Endothelial cell of umbilical vein (primary cell): Measurements from ENCODE around the gene AKAP17A. TPM values are rescaled to one million over a fixed set of nuclear protein-coding genes. Genes with fewer than 3 reads are reported as not detected.

Source experiments
- BruUV-seq: library from RNA; stranded (reverse); fragments of 400-500 nt; replicated peaks from 2 replicates; lab custom pipeline; 2021; lab: Mats Ljungman, UMichigan
- CTCF ChIA-PET: fragments of 300-600, 350-600 bp; sonication (Branson Sonifier 250); formaldehyde crosslinking; loops from one replicate; lab custom pipeline; 2021; ENCODE audit warnings: antibody characterized with exemption, inconsistent platforms; lab: Charles Lee
- POLR2A ChIA-PET: fragments of 300-600, 350-600 bp; sonication (Branson Sonifier 250); formaldehyde crosslinking; loops from one replicate; lab custom pipeline; 2021; ENCODE audit warnings: antibody characterized with exemption, inconsistent platforms; lab: Charles Lee
- DNase-seq: peaks from one replicate; pipeline ENCODE4 v3.0.0-alpha.2; 2011; ENCODE audit warnings: low read depth, low spot score
- FAIRE-seq: peaks from 2 replicates; lab custom pipeline; 2011; peaks lifted over from hg19 to GRCh38; lab: Jason Lieb, UNC
- H2AFZ ChIP-seq: 2 replicates; pipeline ENCODE4 v1.6.0; 2012; ENCODE audit warnings: low read depth, low read length, control low read depth, inconsistent platforms
- H3K27ac ChIP-seq: 2 replicates; pipeline ENCODE4 v1.5.1; 2011; ENCODE audit warnings: low read depth, mild to moderate bottlenecking, control low read depth, low read length, moderate library complexity; ENCODE audit not compliant: insufficient read depth
- H3K27me3 ChIP-seq, 2 experiments: 2 replicates each; pipeline versions ENCODE4 v1.6.0 to v1.6.1; 2011; ENCODE audit warnings: low read length in 2 of 2, mixed read lengths in 1 of 2; ENCODE audit not compliant: control insufficient read depth in 2 of 2, insufficient read depth in 2 of 2
- H3K36me3 ChIP-seq, 2 experiments: 2 replicates in 1 of 2; 3 replicates in 1 of 2; pipeline ENCODE4 v1.5.1; 2011; ENCODE audit warnings: low read length in 2 of 2, mild to moderate bottlenecking in 1 of 2, moderate library complexity in 1 of 2; ENCODE audit not compliant: control insufficient read depth in 2 of 2, insufficient read depth in 2 of 2; ENCODE audit errors: extremely low read depth in 1 of 2
- H3K4me1 ChIP-seq: 3 replicates; pipeline ENCODE4 v1.5.1; 2011; ENCODE audit warnings: mild to moderate bottlenecking, low read length; ENCODE audit not compliant: control insufficient read depth, insufficient read depth; ENCODE audit errors: extremely low read depth
- H3K4me2 ChIP-seq: 2 replicates; pipeline ENCODE4 v1.6.1; 2011; ENCODE audit warnings: low read length, control low read depth, mixed read lengths; ENCODE audit not compliant: insufficient read depth
- H3K4me3 ChIP-seq, 3 experiments: fragments of 200-600 bp in 1 of 3; sonication (generic), shearing (Covaris generic) in 1 of 3; replicated peaks in 1 of 3; 2 replicates each; pipeline ENCODE4 v1.5.1; 2011 to 2016; ENCODE audit warnings: control low read depth in 3 of 3, low read length in 3 of 3, mild to moderate bottlenecking in 2 of 3, inconsistent platforms in 1 of 3, low read depth in 1 of 3, moderate library complexity in 1 of 3; ENCODE audit not compliant: insufficient read depth in 1 of 3
- H3K79me2 ChIP-seq: 2 replicates; pipeline ENCODE4 v1.6.0; 2012; ENCODE audit warnings: low read length, inconsistent platforms; ENCODE audit not compliant: control insufficient read depth, insufficient read depth
- H3K9ac ChIP-seq: replicated peaks from 2 replicates; pipeline ENCODE3; 2011; ENCODE audit warnings: low read length, control low read depth; ENCODE audit not compliant: insufficient read depth; ENCODE audit errors: extremely low read depth
- H3K9me1 ChIP-seq: replicated peaks from 3 replicates; pipeline ENCODE4 v1.6.0; 2011; ENCODE audit warnings: mild to moderate bottlenecking, low read length; ENCODE audit not compliant: control insufficient read depth, insufficient read depth; ENCODE audit errors: extremely low read depth
- H3K9me3 ChIP-seq: replicated peaks from 2 replicates; pipeline ENCODE4 v1.5.1; 2012; ENCODE audit warnings: low read length, inconsistent platforms; ENCODE audit not compliant: control insufficient read depth, insufficient read depth
- H4K20me1 ChIP-seq: replicated peaks from 2 replicates; pipeline ENCODE3; 2011; ENCODE audit warnings: mild to moderate bottlenecking, low read length; ENCODE audit not compliant: control insufficient read depth, insufficient read depth; ENCODE audit errors: extremely low read depth
- EZH2 ChIP-seq: IDR thresholded peaks from 2 replicates; pipeline ENCODE4 v1.6.1; 2012; ENCODE audit warnings: borderline replicate concordance, low read depth, mild to moderate bottlenecking, moderate library complexity, low read length, inconsistent platforms; ENCODE audit not compliant: severe bottlenecking
- FOS ChIP-seq: IDR thresholded peaks from 2 replicates; pipeline ENCODE4 v1.6.1; 2011; ENCODE audit warnings: mild to moderate bottlenecking, low read length, moderate library complexity, borderline replicate concordance; ENCODE audit not compliant: insufficient read depth
- GATA2 ChIP-seq: IDR thresholded peaks from 2 replicates; pipeline ENCODE4 v1.7.0; 2011; ENCODE audit warnings: low read depth, mild to moderate bottlenecking, moderate library complexity, mixed read lengths, low read length; ENCODE audit not compliant: insufficient read length, insufficient read depth
- JUN ChIP-seq: IDR thresholded peaks from 2 replicates; pipeline ENCODE4 v1.6.1; 2011; ENCODE audit warnings: borderline replicate concordance, low read depth; ENCODE audit not compliant: insufficient read length, insufficient read depth
- MYC ChIP-seq: IDR thresholded peaks from one replicate; pipeline ENCODE4 v1.6.1; 2011; ENCODE audit warnings: mild to moderate bottlenecking, low read depth, low read length
- POLR2A ChIP-seq: IDR thresholded peaks from 2 replicates; pipeline ENCODE4 v1.6.1; 2012; ENCODE audit warnings: low read depth, mild to moderate bottlenecking, control low read depth, low read length
- POLR2AphosphoS5 ChIP-seq: IDR thresholded peaks from 2 replicates; pipeline ENCODE4 v1.6.1; 2012; ENCODE audit warnings: low read depth, mild to moderate bottlenecking, control low read depth, low read length, moderate library complexity; ENCODE audit not compliant: insufficient read depth
- dilution Hi-C: fragments of 300-500 bp; cut with MboI; formaldehyde crosslinking; loops from one replicate; pipeline ENCODE4 v1.15.0; 2019; ENCODE audit warnings: low sequenced_read_pairs; ENCODE audit not compliant: extremely low pct_ligation_motif_present
- intact Hi-C: fragments of 100-400 bp; cut with micrococcal nuclease; formaldehyde crosslinking; loops from one replicate; pipeline ENCODE4 v1.10.0; 2022
- polyA plus RNA-seq, 4 experiments: library from polyadenylated mRNA; depleted of rRNA in 3 of 4; stranded (reverse) in 3 of 4; unstranded in 1 of 4; fragments of >200 nt; gene quantifications; 2 replicates each; pipeline versions ENCODE4 v1.2.1 to v1.2.3, GENCODE V29; 2011 to 2012; ENCODE audit warnings: missing spikeins in 1 of 4
- total RNA-seq: library from RNA; stranded (reverse); gene quantifications from 2 replicates; pipeline ENCODE4 v1.2.3, GENCODE V29; 2021
- TF ChIP-seq, protein P1 (sequence below), 2 donors: IDR thresholded peaks; 1 replicate in 1 of 2; 2 replicates in 1 of 2; pipeline ENCODE4 v1.5.1; 2011; ENCODE audit warnings: low read length in 2 of 2, mild to moderate bottlenecking in 2 of 2, moderate library complexity in 2 of 2, control low read depth in 1 of 2, inconsistent platforms in 1 of 2, low read depth in 1 of 2; ENCODE audit not compliant: insufficient read depth in 1 of 2; ENCODE audit errors: extremely low read depth in 1 of 2
- TF ChIP-seq, protein P2 (sequence below): IDR thresholded peaks from 2 replicates; pipeline ENCODE4 v1.6.1; 2011; ENCODE audit not compliant: insufficient read depth, insufficient read length

The AKAP17A gene
- total and polyA plus RNA-seq, 2 donors (not counting 3 experiments of a cell fraction or from before 2014, with no cell fraction given): 25.9 to 45.5 TPM

DNA sequence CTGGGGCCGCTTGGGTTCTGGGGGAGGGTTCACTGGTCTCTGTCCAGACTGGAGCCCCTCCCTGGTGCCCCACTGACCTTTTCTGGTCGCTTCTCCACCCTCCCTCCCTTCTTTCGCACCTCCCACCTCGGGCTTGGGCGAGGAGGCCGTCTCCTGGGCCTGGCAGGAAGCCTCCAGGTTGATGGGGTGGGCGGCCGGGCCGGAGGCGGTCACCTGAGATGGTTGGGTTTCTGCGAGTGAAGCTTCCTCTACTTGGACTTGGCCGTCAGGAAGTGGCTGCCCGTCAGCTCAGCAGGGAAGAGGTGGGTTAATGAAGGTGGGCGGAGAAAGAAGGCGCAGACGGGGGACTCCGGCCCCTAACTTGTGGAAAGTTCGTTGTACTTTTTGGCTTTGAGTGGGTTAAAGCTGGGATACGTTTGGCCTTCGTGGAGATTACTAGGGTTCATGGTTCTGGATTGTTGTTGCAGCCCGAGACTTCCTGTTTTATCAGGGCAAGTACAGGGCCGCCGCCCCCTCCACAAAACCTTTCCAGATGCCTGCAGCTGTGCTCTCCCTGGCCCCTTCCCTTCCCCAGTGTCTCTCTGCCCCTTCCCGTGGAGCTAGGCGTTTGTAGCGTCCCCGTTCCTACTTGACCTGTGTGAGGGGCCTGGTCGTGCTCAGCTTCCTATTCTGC, 1.2 kb downstream of the AKAP17A start:
- Histone ChIP-seq H3K36me3 (peaks cover 10 to 32% of the 10 kb centered on the region in 2 experiments), H3K27ac (peak overlapping the region; percentile 89), H3K9ac (peak overlapping the region; percentile 97), H3K9me1 (no peaks in the 10 kb centered on the region), H3K9me3 (no peaks in the 10 kb centered on the region), H4K20me1 (no peaks in the 10 kb centered on the region), H3K4me3 (peak overlapping the region; percentile 76 to 96 (median 90)), H3K4me1 (peaks cover 2% of the 10 kb centered on the region), H3K27me3 (no peaks in the 10 kb centered on the region), H2AFZ (no peak overlapping the region), H3K4me2 (peak overlapping the region; percentile 71), H3K79me2 (peaks cover 47% of the 10 kb centered on the region)
- dilution Hi-C loops: no loop called here
- CTCF ChIA-PET: no interaction called here
- FAIRE-seq (peak; percentile 56), DNase-seq (peak; percentile 52)
- POLR2A ChIA-PET: no interaction called here
- intact Hi-C loops: loop anchor here (5.0 kb wide), 1 partner anchor 200 kb away; the partner anchor contains the start of gene SLC25A6
- BruUV-seq: no TSS peak
- TF ChIP-seq JUN (no peak), POLR2A (no peak), MYC (no peak), FOS (no peak), EZH2 (no peak), GATA2 (no peak), POLR2AphosphoS5 (no peak)
- TF ChIP-seq, protein P1, sequence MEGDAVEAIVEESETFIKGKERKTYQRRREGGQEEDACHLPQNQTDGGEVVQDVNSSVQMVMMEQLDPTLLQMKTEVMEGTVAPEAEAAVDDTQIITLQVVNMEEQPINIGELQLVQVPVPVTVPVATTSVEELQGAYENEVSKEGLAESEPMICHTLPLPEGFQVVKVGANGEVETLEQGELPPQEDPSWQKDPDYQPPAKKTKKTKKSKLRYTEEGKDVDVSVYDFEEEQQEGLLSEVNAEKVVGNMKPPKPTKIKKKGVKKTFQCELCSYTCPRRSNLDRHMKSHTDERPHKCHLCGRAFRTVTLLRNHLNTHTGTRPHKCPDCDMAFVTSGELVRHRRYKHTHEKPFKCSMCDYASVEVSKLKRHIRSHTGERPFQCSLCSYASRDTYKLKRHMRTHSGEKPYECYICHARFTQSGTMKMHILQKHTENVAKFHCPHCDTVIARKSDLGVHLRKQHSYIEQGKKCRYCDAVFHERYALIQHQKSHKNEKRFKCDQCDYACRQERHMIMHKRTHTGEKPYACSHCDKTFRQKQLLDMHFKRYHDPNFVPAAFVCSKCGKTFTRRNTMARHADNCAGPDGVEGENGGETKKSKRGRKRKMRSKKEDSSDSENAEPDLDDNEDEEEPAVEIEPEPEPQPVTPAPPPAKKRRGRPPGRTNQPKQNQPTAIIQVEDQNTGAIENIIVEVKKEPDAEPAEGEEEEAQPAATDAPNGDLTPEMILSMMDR (IDR thresholded peaks at IDR 0.05; ENCODE audit: extremely low read depth in 1 of 2, insufficient read depth in 1 of 2, low read depth in 1 of 2, low read length in 2 of 2): no peak
- TF ChIP-seq, protein P2, sequence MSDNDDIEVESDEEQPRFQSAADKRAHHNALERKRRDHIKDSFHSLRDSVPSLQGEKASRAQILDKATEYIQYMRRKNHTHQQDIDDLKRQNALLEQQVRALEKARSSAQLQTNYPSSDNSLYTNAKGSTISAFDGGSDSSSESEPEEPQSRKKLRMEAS: no peak
